Hematopoietic multipotent progenitor cell treated with erythropoietin and hydrocortisone succinate and interleukin-3 and kit ligand, for 15 days (in vitro differentiated cells): ENCODE data around the gene MELK.

Experiments
- DNase-seq: peaks from one replicate; pipeline ENCODE4 v3.0.0-alpha.2; 2015; ENCODE audit warnings: low spot score

The MELK gene

DNA sequence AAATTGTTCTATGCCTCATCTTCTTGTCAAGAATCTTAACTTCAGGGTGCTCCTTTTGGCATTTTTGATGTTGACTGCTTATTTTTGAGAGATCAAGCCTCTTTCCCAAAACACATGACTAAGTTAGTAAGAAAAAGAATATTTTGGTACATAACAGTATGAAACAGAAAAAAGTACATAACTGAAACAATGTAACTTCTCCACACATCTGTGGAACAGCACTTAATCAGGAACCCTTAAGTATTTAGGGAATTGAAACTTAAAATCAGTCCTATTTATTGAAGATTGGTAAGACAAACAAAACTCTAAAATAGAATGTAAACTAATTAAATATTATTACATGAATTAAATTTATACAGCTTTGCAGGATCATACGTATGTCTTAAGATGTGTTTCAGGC, 103.4 kb downstream of the MELK start:
- no peak for DNase-seq

DNA sequence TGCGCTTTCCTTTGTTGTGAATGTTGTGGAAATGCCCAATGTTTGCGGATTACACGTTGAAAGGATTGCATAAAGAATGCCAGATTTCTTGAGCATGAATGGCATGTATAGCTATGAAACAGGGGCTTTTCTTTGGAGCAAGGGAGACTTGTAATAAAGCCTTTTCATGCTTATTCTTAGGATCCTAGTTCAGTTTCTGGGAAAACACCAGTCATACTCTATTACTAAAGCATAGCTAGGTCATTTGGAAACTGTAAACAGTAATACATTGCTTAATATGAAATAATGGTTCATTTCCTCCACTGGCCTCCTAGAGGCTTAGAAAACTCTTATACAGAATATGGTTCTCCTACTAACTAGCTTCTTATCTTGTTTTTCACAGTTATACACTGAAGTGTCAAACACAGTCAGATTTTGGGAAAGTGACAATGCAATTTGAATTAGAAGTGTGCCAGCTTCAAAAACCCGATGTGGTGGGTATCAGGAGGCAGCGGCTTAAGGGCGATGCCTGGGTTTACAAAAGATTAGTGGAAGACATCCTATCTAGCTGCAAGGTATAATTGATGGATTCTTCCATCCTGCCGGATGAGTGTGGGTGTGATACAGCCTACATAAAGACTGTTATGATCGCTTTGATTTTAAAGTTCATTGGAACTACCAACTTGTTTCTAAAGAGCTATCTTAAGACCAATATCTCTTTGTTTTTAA, 104.2 kb downstream of the MELK start:
- no peak for DNase-seq

DNA sequence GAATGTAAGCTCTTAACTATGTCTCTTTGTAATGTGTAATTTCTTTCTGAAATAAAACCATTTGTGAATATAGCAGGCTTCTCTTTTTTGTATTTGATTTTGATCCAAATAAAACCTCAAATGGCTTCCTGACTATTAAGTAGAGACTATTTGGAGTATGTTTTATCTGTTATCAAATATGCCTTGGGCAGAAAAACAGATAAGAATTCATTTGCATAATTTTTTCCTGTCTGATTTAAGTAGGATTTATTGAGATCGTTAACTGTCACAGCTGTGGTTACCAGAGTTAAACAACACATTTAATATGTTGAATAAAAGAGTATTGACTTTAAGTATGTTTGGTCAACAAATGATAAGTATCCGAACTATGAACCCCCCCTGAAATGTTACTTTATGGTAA, 104.9 kb downstream of the MELK start:
- no peak for DNase-seq

GRCh38 chr9:36679710-36680109, 107.0 kb downstream of the MELK start:
- no peak for DNase-seq

- DNase-seq: no peak
Measured at GRCh38 chr9:36686471-36686870, 113.8 kb downstream of the MELK start.

DNA sequence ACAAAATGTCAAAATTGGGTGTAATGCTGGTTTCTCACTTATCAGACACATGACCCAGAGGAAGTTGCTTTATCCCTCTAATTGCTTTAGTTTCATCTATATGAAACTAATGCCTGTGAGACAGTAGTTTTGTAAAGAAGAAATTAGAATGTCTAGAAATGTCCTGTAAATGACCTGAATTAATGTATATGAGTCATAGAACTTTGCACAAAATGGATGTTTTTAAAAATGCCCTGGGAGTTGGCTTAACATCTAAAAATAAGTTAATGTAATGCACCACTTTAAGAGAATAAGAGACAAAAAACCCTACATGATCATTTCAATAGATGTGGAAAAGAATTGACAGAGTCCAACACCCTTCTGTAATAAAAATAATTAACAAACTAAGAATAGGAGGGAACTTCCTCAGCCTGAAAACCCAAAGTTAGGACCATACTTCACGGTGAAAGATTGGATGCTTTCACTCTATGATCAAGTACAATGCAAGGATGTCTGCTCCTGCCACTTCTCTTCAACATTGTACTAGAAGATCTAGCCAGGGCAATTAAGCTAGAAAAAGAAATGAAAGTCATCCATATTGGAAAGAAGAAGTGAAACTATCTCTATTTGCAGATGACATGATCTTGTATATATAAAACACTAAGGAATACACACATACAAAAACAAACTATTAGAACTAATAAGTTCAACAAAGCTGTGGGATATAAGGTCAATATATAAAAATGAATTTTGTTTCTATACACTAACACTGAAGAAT, 117.9 kb downstream of the MELK start:
- no peak for DNase-seq

DNA sequence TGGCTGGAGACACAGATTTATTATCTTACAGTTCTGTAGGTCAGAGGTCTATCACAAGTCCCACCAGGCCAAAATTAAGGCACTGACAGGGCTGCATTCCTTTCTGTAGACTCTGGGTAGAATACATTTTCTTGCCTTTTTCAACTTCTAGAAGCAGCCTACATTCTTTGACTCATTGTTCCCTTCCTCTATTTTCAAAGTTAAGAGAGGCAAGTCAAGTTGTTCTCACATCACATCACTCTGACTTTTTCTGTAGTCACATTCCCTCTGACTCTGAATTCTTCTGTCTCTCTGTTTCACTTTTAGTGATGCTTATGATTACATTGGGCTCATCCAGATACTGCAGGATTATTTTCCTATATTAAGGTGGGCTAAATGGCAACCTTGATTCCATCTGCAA, 119.0 kb downstream of the MELK start:
- no peak for DNase-seq

- DNase-seq: no peak
Measured at GRCh38 chr9:36698984-36699383, 126.3 kb downstream of the MELK start.

DNA sequence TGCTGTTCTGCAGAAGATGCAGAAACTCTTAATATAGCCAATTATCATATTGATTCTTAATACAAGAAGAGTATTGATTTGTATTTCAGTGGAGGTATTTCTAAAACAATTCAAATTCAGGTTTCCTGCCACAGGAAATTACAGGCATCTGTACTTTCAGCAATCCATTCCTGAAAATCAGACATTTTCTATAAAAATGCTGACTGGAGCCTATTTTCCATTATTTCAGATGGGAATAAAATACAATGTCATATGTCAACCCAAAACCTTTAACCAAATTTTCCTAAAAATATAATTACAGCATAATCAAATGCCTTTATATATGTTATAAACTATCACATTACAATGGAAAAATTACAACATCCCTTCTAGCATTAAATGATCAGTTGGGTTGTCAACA, 131.5 kb downstream of the MELK start:
- DNase-seq: no peak

DNA sequence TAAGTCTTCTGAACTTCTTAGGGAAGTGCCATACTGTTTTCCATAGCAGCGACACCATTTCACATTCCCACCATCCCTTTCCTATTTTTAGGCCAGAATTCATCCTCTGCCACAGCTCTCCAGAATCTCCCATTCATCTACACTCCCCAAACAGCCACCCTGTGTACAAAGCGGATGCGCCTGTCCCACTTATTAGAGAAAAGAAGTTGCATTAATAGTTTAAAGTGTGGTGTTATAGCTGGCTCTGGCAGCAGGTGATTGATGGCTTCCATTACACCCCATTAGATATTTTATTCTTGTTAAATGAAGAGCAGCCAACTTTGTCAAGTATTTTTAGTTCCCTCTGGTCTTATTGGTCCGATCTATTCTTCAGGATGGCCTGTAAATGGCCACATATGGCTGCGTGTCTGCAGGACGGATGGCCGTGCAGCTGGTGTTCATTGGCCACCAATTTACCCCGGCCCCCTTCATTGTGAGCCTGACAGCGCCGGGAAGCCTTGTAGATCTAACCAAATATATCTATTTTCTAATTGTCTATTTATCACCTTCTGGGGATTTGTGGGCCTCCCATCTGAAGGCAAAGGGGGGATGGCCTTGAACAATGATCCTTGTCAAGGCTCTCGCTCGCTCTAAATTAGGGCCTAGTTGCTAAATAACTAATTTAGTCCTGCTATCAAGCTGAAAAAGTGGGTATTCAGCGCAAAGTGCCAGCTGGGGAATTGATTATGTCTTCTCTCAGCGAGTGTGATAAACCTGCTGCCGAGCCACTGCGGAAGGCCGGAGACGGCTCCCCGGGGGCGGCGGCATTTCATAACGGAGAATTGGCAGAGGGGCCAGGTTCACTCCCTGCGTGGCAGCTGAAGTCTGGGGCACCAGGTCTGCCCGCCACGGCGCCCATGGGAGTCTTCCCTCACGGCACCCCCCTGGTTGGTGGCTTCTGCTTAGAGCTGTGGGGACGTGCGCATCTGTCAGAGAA, 141.1 kb downstream of the MELK start:
- no peak for DNase-seq

DNA sequence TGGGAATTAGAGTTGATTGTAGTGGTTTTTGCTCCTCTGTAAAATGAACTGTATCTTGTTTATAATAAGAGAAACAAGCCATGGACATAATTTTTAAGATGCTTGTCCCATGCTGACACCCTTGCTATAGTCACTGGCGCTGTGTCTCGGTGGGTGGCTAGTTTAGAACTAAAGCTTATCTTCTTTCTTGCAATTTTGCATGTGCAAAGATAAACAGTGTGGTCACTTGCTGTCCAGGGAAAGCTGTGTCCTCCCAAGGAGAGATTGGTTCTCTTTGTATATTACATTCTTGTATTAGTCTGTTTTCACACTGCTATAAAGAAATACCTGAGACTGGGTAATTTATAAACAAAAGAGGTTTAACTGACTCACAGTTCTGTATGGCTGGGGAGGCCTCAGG, 143.8 kb downstream of the MELK start:
- no peak for DNase-seq

- no peak for DNase-seq
Measured at GRCh38 chr9:36717276-36717675, 144.6 kb downstream of the MELK start.

- DNase-seq: no peak
Measured at GRCh38 chr9:36718612-36719011, 145.9 kb downstream of the MELK start.

DNA sequence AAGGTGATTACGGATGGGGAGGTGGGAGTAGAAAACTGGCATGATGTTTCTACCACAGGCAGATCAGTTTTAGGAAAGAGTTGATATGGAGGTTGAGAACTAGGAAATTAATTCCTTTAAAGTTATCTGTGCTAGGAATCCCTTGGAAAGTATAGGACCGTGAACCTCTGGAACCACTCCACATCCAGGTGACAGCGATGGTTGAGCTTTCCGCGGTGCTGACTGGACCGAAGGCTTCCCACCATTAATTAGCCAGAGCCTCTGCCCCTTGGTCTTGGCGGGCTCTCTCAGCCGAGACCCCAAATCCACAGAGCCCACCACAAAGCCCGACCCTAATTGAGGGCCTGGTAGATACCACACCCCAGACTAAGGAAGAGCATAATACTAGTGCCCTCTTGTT, 147.3 kb downstream of the MELK start:
- no peak for DNase-seq

DNA sequence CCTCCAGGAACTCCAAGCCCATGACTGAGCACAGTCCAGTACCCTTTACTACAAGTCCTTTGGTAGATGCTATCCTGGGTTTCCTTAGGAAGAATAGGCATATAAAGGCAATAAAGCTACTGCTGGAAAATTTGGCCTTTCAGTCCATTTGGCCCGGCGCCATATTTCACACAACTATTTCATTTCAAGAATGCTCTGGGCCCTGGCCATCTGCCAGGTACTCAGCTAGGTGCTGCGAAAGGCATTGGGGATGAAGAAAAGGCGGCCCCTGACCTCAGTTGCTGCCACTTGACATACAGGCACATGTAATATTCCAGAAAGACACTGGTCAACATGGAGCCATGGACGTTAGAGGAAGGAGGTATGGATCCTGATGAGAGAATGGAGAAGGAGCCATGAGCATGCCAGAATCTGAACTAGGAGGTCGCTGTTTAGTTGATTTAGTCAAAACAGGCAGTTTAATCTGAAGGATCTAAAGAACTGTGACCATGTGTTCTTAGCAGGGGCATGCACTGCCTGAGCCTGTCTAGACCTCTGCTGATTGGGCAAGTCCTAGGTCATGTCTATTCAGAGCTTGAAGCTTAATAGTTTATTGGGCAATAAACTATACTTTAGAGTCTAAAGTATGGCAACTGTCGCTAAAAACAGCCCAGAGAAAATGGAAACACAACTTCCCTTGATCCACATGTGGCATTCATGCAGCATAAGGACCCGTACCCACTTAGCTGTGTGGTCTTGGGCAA, 149.3 kb downstream of the MELK start:
- DNase-seq: no peak

DNA sequence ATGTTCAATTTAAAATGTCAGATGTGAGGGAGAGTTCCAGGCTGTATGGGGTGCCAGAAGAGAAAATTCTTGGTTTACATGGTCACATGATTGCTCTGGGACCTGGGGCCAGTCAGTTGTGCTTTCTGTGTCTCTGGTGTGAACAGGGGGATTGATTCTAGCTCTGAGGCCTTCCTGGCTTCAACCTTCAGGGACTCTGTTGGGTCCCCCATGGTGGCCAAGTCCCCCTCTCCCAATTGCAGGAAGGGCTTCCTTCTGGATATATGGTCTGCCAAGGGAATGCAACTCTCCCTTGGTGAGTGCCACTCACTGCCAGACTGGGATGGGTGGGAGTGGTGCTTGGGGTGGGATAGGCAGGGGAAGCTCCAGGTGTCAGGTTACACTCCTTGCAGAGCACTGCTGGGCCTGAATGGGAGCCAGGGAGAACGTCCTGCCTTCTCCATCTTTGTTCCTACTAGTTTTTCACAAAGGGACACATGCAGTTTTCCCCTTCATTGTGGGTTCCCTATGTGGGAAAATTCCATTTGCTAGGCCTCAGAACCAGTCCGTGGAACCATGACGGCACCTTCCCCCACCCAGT, 153.2 kb downstream of the MELK start:
- DNase-seq: no peak
